ENCODE data around the gene CXorf49.
"Not testable (repeated sequence)": the region's sequence is repeated elsewhere in the genome, so short reads cannot be mapped to it uniquely, and the experiment has no call there.

Gene CXorf49

GRCh38 chrX:71677195-71677594 is 40.9 kb downstream of the CXorf49 start:
- H3K9me3 ChIP-seq (ENCODE audit: insufficient read depth, low read depth, low read length); H2BK120ac ChIP-seq (ENCODE audit: insufficient read depth, low read length, poor library complexity); H4K12ac ChIP-seq (ENCODE audit: low read depth, low read length); H3K18ac ChIP-seq (ENCODE audit: low read length); H4K91ac ChIP-seq (ENCODE audit: low read depth, low read length); H3K4me3 ChIP-seq (ENCODE audit: low read depth, low read length); H2BK5ac ChIP-seq (ENCODE audit: low read depth, low read length, poor library complexity); H2AFZ ChIP-seq (ENCODE audit: insufficient read depth, low read length, poor library complexity); H4K8ac ChIP-seq (ENCODE audit: low read depth, low read length); DNase-seq; H2BK12ac ChIP-seq (ENCODE audit: low read length); H3K27ac ChIP-seq (ENCODE audit: low read depth, low read length); H3K23ac ChIP-seq (ENCODE audit: low read length); H3K4me2 ChIP-seq (ENCODE audit: low read length); H3K14ac ChIP-seq (ENCODE audit: low read length); H3K27me3 ChIP-seq (ENCODE audit: insufficient read depth, low read length); H3K4me1 ChIP-seq (ENCODE audit: control insufficient read depth in 1 of 2, insufficient read depth in 2 of 2, low read length in 2 of 2); H2AK5ac ChIP-seq (ENCODE audit: low read length); H3K79me1 ChIP-seq (ENCODE audit: low read length); H3K9ac ChIP-seq (ENCODE audit: low read length); H3K36me3 ChIP-seq (ENCODE audit: control insufficient read depth in 1 of 2, insufficient read depth in 2 of 2, low read length in 2 of 2); H3K79me2 ChIP-seq (ENCODE audit: control insufficient read depth, insufficient read depth, low read length, poor library complexity); H3K4ac ChIP-seq (ENCODE audit: low read depth, low read length): not testable (repeated sequence)
- WGBS (ENCODE audit: extremely low coverage, insufficient coverage, insufficient read length): no CpG with 5 or more reads among the region's 6 CpGs

GRCh38 chrX:71676068-71676795 is 41.9 kb downstream of the CXorf49 start:
- WGBS (ENCODE audit: extremely low coverage, insufficient coverage, insufficient read length): no CpG with 5 or more reads among the region's 43 CpGs

GRCh38 chrX:71675636-71676035 is 42.4 kb downstream of the CXorf49 start:
- H3K4me3 ChIP-seq (ENCODE audit: low read depth, low read length); H4K8ac ChIP-seq (ENCODE audit: low read depth, low read length); H3K36me3 ChIP-seq (ENCODE audit: control insufficient read depth in 1 of 2, insufficient read depth in 2 of 2, low read length in 2 of 2); H4K91ac ChIP-seq (ENCODE audit: low read depth, low read length); H3K27ac ChIP-seq (ENCODE audit: low read depth, low read length); H3K79me1 ChIP-seq (ENCODE audit: low read length); H3K4me1 ChIP-seq (ENCODE audit: control insufficient read depth in 1 of 2, insufficient read depth in 2 of 2, low read length in 2 of 2); H2BK120ac ChIP-seq (ENCODE audit: insufficient read depth, low read length, poor library complexity); H3K4me2 ChIP-seq (ENCODE audit: low read length); H3K14ac ChIP-seq (ENCODE audit: low read length); H2BK5ac ChIP-seq (ENCODE audit: low read depth, low read length, poor library complexity); H3K79me2 ChIP-seq (ENCODE audit: control insufficient read depth, insufficient read depth, low read length, poor library complexity); H2AFZ ChIP-seq (ENCODE audit: insufficient read depth, low read length, poor library complexity); DNase-seq; H2AK5ac ChIP-seq (ENCODE audit: low read length); H3K23ac ChIP-seq (ENCODE audit: low read length); H2BK12ac ChIP-seq (ENCODE audit: low read length); H3K9me3 ChIP-seq (ENCODE audit: insufficient read depth, low read depth, low read length); H3K18ac ChIP-seq (ENCODE audit: low read length); H3K27me3 ChIP-seq (ENCODE audit: insufficient read depth, low read length); H3K9ac ChIP-seq (ENCODE audit: low read length); H3K4ac ChIP-seq (ENCODE audit: low read depth, low read length); H4K12ac ChIP-seq (ENCODE audit: low read depth, low read length): not testable (repeated sequence)
- WGBS (ENCODE audit: extremely low coverage, insufficient coverage, insufficient read length): no CpG with 5 or more reads among the region's 23 CpGs

More at GRCh38 chrX:71676068-71676795, 41.9 kb downstream of the CXorf49 start:
- H3K4ac ChIP-seq (ENCODE audit: low read depth, low read length); H4K91ac ChIP-seq (ENCODE audit: low read depth, low read length); H3K9me3 ChIP-seq (ENCODE audit: insufficient read depth, low read depth, low read length); H3K14ac ChIP-seq (ENCODE audit: low read length); H3K4me3 ChIP-seq (ENCODE audit: low read depth, low read length); H2BK12ac ChIP-seq (ENCODE audit: low read length); H3K27ac ChIP-seq (ENCODE audit: low read depth, low read length); H3K79me1 ChIP-seq (ENCODE audit: low read length); H2BK5ac ChIP-seq (ENCODE audit: low read depth, low read length, poor library complexity); H3K36me3 ChIP-seq (ENCODE audit: control insufficient read depth in 1 of 2, insufficient read depth in 2 of 2, low read length in 2 of 2); H4K12ac ChIP-seq (ENCODE audit: low read depth, low read length); H3K27me3 ChIP-seq (ENCODE audit: insufficient read depth, low read length); DNase-seq; H3K18ac ChIP-seq (ENCODE audit: low read length); H2AFZ ChIP-seq (ENCODE audit: insufficient read depth, low read length, poor library complexity); H3K79me2 ChIP-seq (ENCODE audit: control insufficient read depth, insufficient read depth, low read length, poor library complexity); H2BK120ac ChIP-seq (ENCODE audit: insufficient read depth, low read length, poor library complexity); H3K4me1 ChIP-seq (ENCODE audit: control insufficient read depth in 1 of 2, insufficient read depth in 2 of 2, low read length in 2 of 2); H2AK5ac ChIP-seq (ENCODE audit: low read length); H3K9ac ChIP-seq (ENCODE audit: low read length); H4K8ac ChIP-seq (ENCODE audit: low read depth, low read length); H3K23ac ChIP-seq (ENCODE audit: low read length); H3K4me2 ChIP-seq (ENCODE audit: low read length): not testable (repeated sequence)

GRCh38 chrX:71671938-71672337 is 46.1 kb downstream of the CXorf49 start:
- no peak overlapping the region for H4K12ac ChIP-seq (ENCODE audit: low read depth, low read length)
- H3K18ac ChIP-seq (ENCODE audit: low read length): no peak overlapping the region
- no peak overlapping the region for H4K8ac ChIP-seq (ENCODE audit: low read depth, low read length)
- no peak overlapping the region for H2BK120ac ChIP-seq (ENCODE audit: insufficient read depth, low read length, poor library complexity)
- no peak for DNase-seq
- H3K9ac ChIP-seq (ENCODE audit: low read length): no peak overlapping the region
- H3K36me3 ChIP-seq (ENCODE audit: control insufficient read depth in 1 of 2, insufficient read depth in 2 of 2, low read length in 2 of 2): no peaks in the 10 kb centered on the region
- H3K27me3 ChIP-seq (ENCODE audit: insufficient read depth, low read length): no peaks in the 10 kb centered on the region
- H3K23ac ChIP-seq (ENCODE audit: low read length): no peak overlapping the region
- WGBS (ENCODE audit: extremely low coverage, insufficient coverage, insufficient read length): no CpG with 5 or more reads among the region's 11 CpGs
- no peak overlapping the region for H2BK5ac ChIP-seq (ENCODE audit: low read depth, low read length, poor library complexity)
- H3K79me1 ChIP-seq (ENCODE audit: low read length): no peaks in the 10 kb centered on the region
- H2BK12ac ChIP-seq (ENCODE audit: low read length): no peak overlapping the region
- no peak overlapping the region for H4K91ac ChIP-seq (ENCODE audit: low read depth, low read length)
- no peak overlapping the region for H3K4me3 ChIP-seq (ENCODE audit: low read depth, low read length)
- H3K27ac ChIP-seq (ENCODE audit: low read depth, low read length): no peak overlapping the region
- H2AFZ ChIP-seq (ENCODE audit: insufficient read depth, low read length, poor library complexity): no peak overlapping the region
- no peak overlapping the region for H3K14ac ChIP-seq (ENCODE audit: low read length)
- H3K9me3 ChIP-seq (ENCODE audit: insufficient read depth, low read depth, low read length): no peaks in the 10 kb centered on the region
- no peaks in the 10 kb centered on the region for H3K79me2 ChIP-seq (ENCODE audit: control insufficient read depth, insufficient read depth, low read length, poor library complexity)
- no peak overlapping the region for H2AK5ac ChIP-seq (ENCODE audit: low read length)
- peaks cover 0 to 8% of the 10 kb centered on the region in 2 experiments for H3K4me1 ChIP-seq (ENCODE audit: control insufficient read depth in 1 of 2, insufficient read depth in 2 of 2, low read length in 2 of 2)
- no peak overlapping the region for H3K4ac ChIP-seq (ENCODE audit: low read depth, low read length)
- H3K4me2 ChIP-seq (ENCODE audit: low read length): no peak overlapping the region
